OCI-LY3 (cell line): Measurements from ENCODE around the gene MOB3B.

Experiments used
- H2AFZ ChIP-seq: fragments of 200-600, 300-600 bp; shearing (Covaris generic); 2 replicates; pipeline ENCODE4 v1.6.0; 2014; ENCODE audit warnings: antibody characterized with exemption, low read depth, low read length
- H3K27ac ChIP-seq: fragments of 200-600, 300-600 bp; sonication (generic); 2 replicates; pipeline ENCODE4 v1.5.1; 2014; ENCODE audit warnings: mild to moderate bottlenecking, low read length, moderate library complexity, mixed read lengths
- H3K27me3 ChIP-seq: fragments of 200-600, 300-600 bp; sonication (generic); 2 replicates; pipeline ENCODE4 v1.6.1; 2014; ENCODE audit warnings: low read depth, low read length, mixed read lengths
- H3K36me3 ChIP-seq: fragments of 200-600, 300-600 bp; sonication (generic); replicated peaks from 2 replicates; pipeline ENCODE3; 2014; ENCODE audit warnings: low read depth, low read length, mixed read lengths
- H3K4me1 ChIP-seq: fragments of 300-600, 200-600 bp; sonication (generic); 2 replicates; pipeline ENCODE4 v1.6.1; 2014; ENCODE audit warnings: low read length, mixed read lengths
- H3K4me2 ChIP-seq: fragments of 200-600, 300-600 bp; sonication (generic); 2 replicates; pipeline ENCODE4 v1.6.1; 2014; ENCODE audit warnings: low read length, mixed read lengths
- H3K4me3 ChIP-seq: fragments of 300-600, 200-600 bp; sonication (generic); 2 replicates; pipeline ENCODE4 v1.5.1; 2014; ENCODE audit warnings: antibody characterized with exemption, mild to moderate bottlenecking, low read length, moderate library complexity
- H3K79me2 ChIP-seq: fragments of 300-600, 200-600 bp; shearing (Covaris generic); 2 replicates; pipeline ENCODE4 v1.6.1; 2014; ENCODE audit warnings: mild to moderate bottlenecking, low read length, mixed read lengths
- H3K9ac ChIP-seq: fragments of 300-600, 200-600 bp; shearing (Covaris generic); 2 replicates; pipeline ENCODE4 v1.6.0; 2014; ENCODE audit warnings: mild to moderate bottlenecking, low read length, moderate library complexity
- H3K9me3 ChIP-seq: fragments of 200-600, 300-600 bp; shearing (Covaris generic); 2 replicates; pipeline ENCODE4 v1.6.1; 2014; ENCODE audit warnings: low read length, mixed read lengths; ENCODE audit not compliant: insufficient read depth
- H4K20me1 ChIP-seq: fragments of 200-600, 300-600 bp; sonication (generic); 2 replicates; pipeline ENCODE4 v1.6.1; 2016; ENCODE audit warnings: low read length, mixed read lengths; ENCODE audit not compliant: insufficient read depth
- EZH2phosphoT487 ChIP-seq: fragments of 200-600 bp; shearing (Covaris generic); IDR thresholded peaks from 2 replicates; pipeline ENCODE4 v1.6.1; 2018; ENCODE audit warnings: antibody characterized with exemption, mixed run types, low read depth
- TF ChIP-seq, protein P1 (sequence below): fragments of 200-600, 300-600 bp; sonication (generic); IDR thresholded peaks from 2 replicates; pipeline ENCODE4 v1.5.1; 2014; ENCODE audit warnings: antibody characterized with exemption, low read length, low read depth

Gene MOB3B

DNA sequence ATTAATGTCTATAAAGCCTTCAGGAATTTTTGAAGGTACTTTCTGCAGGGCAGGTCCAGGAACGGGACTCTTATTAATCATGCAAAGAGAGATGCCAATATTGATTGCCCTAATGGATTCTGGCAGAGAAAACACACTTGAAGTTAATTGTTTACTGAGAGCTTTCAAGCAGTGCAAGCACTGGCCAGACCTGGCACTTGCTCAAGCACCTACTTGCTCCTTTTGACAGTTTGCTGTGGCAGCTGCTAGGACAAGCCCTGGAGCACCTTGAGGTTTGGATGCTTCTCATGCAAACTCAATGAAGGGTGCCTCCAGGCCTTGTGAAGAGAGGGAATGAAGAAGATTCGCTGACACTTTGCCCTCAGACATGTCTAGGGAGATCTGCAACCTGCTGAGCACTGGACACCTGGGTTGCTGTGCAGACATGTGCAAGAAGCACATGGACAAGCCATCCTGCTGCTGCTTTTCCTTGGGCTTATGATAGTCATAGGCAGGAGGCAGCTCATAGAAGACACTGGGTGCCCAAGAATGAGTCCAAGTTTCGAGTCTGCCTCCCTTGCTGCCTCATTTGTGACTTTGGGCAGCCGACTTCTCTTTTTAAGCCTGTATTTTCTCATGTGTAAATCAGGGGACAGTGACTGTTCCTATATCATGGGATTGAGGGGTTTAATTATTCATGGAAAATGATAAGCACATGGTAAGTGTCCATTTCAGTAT lies 143.8 kb downstream of the MOB3B start:
- no peaks in the 10 kb centered on the region for H3K36me3 ChIP-seq
- no peak overlapping the region for H2AFZ ChIP-seq
- H3K4me3 ChIP-seq, result no peak overlapping the region
- H4K20me1 ChIP-seq, result no peaks in the 10 kb centered on the region
- H3K79me2 ChIP-seq, result no peaks in the 10 kb centered on the region
- no peak overlapping the region for H3K4me2 ChIP-seq
- no peak for TF ChIP-seq EZH2phosphoT487
- TF ChIP-seq, protein P1, sequence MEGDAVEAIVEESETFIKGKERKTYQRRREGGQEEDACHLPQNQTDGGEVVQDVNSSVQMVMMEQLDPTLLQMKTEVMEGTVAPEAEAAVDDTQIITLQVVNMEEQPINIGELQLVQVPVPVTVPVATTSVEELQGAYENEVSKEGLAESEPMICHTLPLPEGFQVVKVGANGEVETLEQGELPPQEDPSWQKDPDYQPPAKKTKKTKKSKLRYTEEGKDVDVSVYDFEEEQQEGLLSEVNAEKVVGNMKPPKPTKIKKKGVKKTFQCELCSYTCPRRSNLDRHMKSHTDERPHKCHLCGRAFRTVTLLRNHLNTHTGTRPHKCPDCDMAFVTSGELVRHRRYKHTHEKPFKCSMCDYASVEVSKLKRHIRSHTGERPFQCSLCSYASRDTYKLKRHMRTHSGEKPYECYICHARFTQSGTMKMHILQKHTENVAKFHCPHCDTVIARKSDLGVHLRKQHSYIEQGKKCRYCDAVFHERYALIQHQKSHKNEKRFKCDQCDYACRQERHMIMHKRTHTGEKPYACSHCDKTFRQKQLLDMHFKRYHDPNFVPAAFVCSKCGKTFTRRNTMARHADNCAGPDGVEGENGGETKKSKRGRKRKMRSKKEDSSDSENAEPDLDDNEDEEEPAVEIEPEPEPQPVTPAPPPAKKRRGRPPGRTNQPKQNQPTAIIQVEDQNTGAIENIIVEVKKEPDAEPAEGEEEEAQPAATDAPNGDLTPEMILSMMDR, result no peak
- H3K27ac ChIP-seq, result no peak overlapping the region
- H3K9ac ChIP-seq, result no peak overlapping the region
- peaks cover 11% of the 10 kb centered on the region for H3K4me1 ChIP-seq
- no peaks in the 10 kb centered on the region for H3K9me3 ChIP-seq
- H3K27me3 ChIP-seq, result peaks cover 93% of the 10 kb centered on the region

DNA sequence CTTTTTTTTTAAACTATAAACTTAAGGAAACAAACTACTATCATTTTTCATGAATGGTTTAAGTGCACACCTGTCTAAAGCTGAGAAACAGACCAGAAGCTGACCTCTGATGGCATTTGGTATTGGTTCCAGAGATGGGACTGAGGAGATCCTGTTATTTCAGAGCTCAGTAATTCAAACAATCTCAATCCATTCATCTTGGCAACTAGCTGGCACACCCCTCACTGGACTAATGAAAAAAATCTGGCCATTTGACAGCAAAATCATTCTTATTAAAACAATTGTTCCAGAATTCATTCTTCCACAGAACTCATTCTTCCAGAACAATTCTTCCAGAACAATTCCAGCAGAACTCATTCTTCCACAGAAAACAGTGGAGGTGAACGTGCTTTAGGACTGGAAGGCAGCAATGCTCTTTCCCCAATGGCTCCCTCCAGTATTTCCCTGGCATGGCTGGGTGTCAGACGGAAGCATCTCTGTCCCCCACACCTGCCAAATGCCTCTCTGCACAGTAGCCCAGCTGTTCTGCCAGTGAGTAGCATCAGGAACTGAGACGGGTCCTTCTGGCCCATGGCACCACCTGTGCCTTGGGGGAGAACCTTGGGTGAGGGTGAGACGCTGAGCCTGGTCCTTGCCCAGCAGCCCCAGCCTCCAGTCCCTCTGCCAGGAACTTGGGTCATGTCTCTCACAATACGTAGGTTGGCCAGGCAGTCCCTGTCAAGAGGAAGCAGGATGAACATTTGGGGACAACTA lies 145.2 kb downstream of the MOB3B start:
- peaks cover 94% of the 10 kb centered on the region for H3K27me3 ChIP-seq
- no peak overlapping the region for H2AFZ ChIP-seq
- H3K9me3 ChIP-seq, result no peaks in the 10 kb centered on the region
- no peaks in the 10 kb centered on the region for H3K36me3 ChIP-seq
- TF ChIP-seq, protein P1, result no peak
- no peak for TF ChIP-seq EZH2phosphoT487
- no peak overlapping the region for H3K27ac ChIP-seq
- peaks cover under 1% of the 10 kb centered on the region; the same call in 1 of the 2 replicates for H4K20me1 ChIP-seq
- H3K4me3 ChIP-seq, result no peak overlapping the region
- peaks cover 22% of the 10 kb centered on the region for H3K4me1 ChIP-seq
- no peaks in the 10 kb centered on the region for H3K79me2 ChIP-seq
- H3K4me2 ChIP-seq, result no peak overlapping the region
- H3K9ac ChIP-seq, result no peak overlapping the region

GRCh38 chr9:27383524-27383923 lies 146.1 kb downstream of the MOB3B start:
- H4K20me1 ChIP-seq, result peaks cover 5% of the 10 kb centered on the region; the same call in 1 of the 2 replicates
- no peak overlapping the region for H3K4me2 ChIP-seq
- peaks cover 94% of the 10 kb centered on the region for H3K27me3 ChIP-seq
- H3K79me2 ChIP-seq, result no peaks in the 10 kb centered on the region
- no peaks in the 10 kb centered on the region for H3K36me3 ChIP-seq
- no peak overlapping the region for H2AFZ ChIP-seq
- TF ChIP-seq, protein P1, result no peak
- TF ChIP-seq EZH2phosphoT487, result no peak
- H3K9ac ChIP-seq, result no peak overlapping the region
- no peak overlapping the region for H3K4me3 ChIP-seq
- H3K9me3 ChIP-seq, result no peaks in the 10 kb centered on the region
- no peak overlapping the region for H3K27ac ChIP-seq
- H3K4me1 ChIP-seq, result peaks cover 31% of the 10 kb centered on the region

DNA sequence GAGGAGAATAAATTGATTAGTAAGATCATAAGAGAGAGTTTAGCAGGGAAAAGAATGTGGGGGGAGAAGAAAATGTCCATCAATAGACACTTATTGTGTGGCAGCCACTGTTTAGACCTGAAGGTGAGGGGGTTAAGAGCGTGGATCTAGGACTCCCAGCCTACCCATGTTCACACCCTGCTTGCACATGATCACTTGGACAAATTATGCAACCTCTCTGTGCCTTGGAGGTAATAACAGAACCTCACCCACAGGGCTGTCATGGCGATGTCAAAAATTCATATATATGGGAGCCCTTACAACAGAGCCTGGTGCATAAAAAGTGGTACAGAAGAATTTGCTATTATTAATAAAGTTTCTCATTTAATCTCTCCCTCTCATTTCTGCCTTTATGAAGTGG lies 146.6 kb downstream of the MOB3B start:
- peaks cover 9% of the 10 kb centered on the region; the same call in 1 of the 2 replicates for H4K20me1 ChIP-seq
- H3K36me3 ChIP-seq, result no peaks in the 10 kb centered on the region
- H3K4me3 ChIP-seq, result no peak overlapping the region
- peaks cover 90% of the 10 kb centered on the region for H3K27me3 ChIP-seq
- TF ChIP-seq EZH2phosphoT487, result no peak
- TF ChIP-seq, protein P1, result no peak
- no peak overlapping the region for H3K4me2 ChIP-seq
- H3K9ac ChIP-seq, result no peak overlapping the region
- no peaks in the 10 kb centered on the region for H3K79me2 ChIP-seq
- no peaks in the 10 kb centered on the region for H3K9me3 ChIP-seq
- H2AFZ ChIP-seq, result no peak overlapping the region
- H3K27ac ChIP-seq, result no peak overlapping the region
- peaks cover 37% of the 10 kb centered on the region for H3K4me1 ChIP-seq
